HG02973 (cell line): Measurements from ENCODE around the gene BBS9.

Experiments
- ATAC-seq: cut with Tn5 transposase; IDR thresholded peaks from one replicate; pipeline ENCODE4 v1.9.1; 2021; ENCODE audit warnings: moderate library complexity; ENCODE audit not compliant: unreplicated experiment

The BBS9 gene

DNA sequence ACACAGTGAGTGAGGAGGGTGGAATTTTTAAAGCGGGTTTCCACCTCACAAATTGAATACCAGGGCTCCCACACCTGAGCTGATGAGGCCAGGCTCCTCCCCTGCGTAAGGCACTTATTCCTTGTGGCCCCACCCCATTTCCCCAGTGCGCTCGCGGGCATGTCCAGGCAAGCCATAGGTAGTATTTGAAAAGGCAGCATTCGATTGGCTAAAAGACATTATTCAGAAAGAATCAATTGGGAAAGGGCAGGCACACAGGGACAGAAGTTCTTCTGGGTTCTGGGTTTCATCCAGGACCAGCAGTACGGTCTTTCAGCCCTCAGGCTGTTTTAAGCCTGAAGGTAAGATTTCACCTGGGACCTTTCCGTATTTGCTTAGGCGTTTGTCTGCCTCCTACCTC is 222.3 kb downstream of the BBS9 start:
- ATAC-seq, result no peak

DNA sequence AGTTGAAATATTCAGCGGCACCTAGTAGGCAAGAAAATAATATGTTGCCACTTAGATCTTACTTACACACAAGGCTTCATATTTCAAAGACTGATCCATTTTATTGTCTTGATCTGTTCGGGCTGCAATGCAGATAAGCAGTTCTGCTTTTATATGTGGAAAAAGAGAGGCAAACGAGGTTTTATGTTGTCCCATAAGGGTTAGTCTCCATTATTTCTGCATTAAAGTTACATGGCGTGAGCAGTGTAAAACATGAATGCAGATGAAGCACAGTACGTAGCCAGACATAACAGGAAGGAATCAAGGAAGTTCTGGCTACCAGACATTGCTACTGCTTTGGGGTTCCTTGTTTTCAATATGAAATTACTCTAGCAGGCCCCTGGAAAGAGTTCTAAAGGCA is 224.8 kb downstream of the BBS9 start:
- no peak for ATAC-seq

DNA sequence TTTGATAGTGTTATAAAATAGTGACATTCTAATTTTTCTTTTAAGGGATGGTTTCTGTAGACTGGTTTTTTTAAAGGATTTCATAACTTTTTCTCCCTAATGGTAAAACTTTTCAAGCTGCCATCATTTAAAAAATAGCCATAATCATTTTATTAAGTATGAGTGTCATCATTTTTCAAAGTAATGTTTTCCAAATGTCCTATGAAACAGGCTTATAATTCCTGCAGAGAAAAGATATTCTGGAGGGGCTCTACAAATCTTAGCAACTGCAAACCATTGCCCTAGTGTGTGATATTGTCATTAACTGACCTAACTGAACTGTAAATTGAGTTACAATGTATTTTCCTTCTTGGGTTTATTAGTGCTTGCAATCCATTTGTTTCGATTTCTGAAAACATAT is 226.0 kb downstream of the BBS9 start:
- ATAC-seq, result no peak

DNA sequence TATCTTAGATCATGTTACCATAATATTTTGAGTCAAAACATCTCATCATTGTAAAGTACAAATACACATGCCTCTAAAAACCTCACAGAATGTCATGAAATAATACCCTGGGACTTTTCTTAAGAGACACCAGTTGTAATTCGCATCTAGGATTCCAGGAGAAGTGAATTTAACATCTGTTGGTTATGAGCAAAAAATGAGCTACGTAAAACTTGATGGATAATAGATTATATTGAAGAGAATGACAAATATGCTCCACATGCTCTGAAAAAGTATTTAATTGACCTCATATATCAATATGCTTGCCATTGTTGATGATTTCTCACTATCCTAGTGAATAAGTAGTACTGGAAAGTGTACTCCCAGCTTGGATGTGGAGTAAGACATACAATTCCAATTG is 227.0 kb downstream of the BBS9 start:
- no peak for ATAC-seq

DNA sequence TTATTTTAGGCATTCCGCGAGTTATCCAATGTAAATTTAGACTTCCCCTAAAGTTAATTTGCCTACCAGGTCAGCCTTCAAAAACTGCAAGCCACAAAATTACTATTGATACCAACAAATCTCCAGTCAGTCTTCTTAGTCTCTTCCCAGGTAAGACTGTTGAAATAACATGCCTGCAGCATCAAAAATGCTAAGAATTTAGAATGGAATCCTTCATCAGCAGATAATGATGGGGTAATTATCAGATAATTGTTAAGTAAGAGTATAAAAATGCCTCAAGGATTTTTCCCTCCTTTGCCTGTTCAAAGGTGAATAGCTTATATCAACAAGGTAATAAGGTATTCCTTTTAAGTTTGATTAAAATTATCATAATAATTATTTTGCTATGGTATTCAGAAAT is 228.5 kb downstream of the BBS9 start:
- ATAC-seq, result no peak

DNA sequence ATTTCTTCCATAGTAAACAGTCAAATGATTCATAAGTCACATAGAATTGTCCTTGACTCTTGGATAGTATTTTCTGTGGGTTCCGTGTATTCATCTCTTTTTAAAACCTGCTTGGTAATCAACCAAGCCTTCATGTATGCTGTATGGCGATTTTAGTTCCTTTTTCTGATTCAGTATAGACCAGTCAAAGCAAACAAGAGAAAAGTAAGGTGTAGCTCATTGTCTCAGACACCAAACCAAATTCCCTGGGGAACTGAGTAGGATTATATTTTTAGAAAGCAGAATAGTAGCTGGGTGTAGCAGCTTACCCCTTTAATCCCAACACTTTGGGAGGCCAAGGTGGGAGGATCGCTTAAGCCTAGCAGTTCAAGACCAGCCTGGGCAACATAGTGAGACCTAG is 240.5 kb downstream of the BBS9 start:
- no peak for ATAC-seq

DNA sequence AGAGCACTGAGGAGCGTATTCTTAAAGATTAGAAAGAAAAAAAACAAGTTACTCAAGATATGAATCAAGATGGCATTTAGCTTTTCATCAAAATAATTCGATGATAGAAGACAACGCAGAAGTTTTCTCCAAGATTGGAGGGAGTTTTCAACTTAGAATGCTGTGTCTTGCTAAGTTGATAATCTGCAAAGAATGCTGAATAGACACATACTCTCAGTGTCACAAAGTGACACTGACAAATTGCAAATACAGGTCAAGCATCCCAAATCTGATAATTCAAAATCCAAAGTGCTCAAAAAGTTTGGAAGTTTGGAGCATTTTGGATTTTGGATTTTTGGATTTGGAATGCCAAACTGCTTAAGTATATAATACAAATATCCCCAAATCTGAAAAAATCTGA is 243.8 kb downstream of the BBS9 start:
- ATAC-seq, result no peak

DNA sequence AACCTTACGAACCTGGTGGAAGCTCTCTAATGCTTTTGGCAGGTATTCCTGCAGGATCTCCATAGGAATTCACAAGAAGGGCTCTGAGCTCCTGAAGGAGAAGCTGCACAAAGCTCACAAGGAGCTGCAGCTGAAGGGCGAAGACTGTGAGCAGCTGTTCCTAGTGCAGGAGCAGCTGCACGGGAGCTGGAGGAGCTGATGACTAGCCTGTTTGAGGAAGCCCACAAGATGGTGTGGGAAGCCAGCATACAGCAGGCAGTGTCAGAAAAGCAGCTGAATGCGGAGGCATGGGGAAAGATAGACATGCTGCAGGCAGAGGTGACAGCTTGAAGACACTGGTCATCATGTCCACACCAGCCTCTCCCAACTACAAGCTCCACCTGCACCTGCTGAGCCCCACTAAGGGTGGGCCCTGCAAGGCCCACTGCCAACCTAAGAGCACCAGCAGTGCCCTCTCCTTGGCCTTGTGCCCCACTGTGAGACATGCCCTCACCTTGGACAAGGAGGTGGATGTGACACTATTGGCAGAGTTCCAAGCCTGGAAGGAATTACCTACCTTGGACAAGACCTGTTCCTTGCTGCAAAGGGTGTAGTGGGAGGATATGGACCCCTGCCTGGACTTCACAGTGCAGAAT is 250.6 kb downstream of the BBS9 start:
- ATAC-seq, result no peak

DNA sequence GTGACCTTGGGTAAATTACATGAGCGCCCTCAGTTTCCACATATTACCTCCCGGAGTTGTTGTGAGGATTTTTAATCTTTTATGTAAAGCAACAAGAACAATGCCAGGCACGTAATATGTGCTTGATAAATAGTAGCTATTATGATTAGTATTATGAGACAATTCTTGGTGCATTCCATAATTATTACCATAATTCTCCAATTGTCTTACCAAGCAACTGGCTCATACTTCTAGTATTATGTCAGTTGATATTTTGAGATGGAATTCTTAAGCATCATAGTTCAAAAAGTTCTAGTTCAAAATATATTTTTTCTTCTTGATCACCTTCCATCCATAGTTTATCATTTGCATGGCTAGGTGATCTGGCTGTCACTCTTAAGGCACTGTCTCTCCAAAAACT is 259.0 kb downstream of the BBS9 start:
- ATAC-seq, result no peak

DNA sequence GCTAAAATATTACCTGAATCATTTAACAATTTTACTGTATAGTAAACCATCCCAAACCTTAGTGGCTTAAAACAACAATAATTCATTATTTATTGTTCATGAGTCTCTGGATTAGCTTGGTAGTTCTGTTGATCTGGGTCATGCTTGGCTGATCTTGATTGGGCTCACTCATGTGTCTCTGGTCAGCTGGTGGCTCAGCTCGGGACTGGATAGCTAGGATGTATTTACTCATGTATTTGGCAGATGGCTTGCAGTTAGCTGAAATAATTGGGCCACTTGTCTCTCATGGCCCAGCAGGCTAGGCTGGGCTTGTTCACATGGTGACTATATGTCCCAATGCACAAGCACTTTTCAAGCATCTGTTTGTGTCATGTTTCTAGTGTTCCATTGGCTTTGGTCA is 262.8 kb downstream of the BBS9 start:
- ATAC-seq, result no peak

DNA sequence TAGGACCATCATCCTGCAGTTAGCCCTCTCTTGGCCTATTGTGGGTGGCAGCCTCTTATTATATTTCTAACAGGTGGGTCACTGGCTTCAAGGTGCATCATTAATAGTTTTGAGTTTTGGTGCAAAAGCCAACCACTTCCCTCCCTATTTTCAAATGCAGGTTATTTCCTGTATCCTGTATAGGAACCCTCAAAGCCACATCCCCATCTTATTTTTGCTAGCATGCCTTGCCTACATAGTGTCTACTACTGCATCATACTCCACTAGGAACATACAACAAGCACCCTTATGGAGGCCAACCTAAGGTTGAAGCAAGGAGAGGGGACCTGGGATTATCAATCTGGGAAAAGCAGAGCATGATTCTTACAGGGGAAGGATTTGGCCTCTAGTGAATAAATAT is 264.4 kb downstream of the BBS9 start:
- ATAC-seq, result no peak

DNA sequence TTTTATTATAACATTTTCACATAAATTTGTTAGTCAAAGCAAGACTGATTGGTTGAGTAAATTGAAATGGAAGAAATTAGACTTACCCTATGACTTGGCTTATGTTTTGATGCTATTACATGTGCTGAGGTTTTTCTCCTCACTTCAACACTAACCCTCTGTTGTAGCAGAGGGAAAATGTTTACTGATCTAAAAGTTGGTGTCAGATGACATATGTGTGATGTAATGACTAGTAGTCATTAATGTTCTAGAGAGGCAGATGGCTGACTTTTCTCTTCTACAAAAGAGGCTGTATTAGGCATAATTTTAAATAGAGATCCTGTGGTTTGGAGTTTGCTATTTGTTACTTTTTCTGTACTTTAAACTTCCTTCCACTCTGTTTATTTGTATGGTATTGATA is 266.0 kb downstream of the BBS9 start:
- no peak for ATAC-seq

DNA sequence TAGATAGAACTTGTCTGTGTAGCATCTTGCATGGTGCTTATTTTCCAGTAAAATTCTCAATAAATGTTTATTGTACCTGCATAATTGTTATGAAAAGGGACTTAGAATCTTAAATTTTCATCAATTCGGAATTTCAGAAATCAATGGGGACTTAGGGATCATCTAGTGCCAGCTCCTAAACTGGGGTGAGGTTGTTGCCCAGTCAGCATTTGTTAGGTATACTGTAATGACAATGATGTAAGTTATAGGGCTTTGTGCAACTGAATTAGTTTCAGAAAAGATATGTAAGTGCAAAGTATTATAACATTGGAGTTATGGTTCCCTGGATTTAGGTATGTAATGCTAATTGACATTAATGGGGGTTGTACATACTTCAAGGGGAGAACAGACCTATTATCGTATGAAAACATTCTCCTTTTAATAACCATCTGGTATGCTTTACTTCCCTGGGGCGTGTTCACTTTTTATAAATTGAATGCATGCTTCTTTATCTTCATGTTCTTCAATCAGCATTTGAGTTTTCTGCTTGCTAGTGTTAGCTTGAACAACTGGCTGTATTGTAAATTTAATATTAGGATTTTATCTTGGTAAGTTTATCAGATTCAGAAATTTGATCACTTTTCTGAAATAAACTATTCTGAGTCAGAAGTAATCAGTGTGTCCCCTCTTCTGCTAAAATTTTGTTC is 270.3 kb downstream of the BBS9 start:
- ATAC-seq, result no peak

DNA sequence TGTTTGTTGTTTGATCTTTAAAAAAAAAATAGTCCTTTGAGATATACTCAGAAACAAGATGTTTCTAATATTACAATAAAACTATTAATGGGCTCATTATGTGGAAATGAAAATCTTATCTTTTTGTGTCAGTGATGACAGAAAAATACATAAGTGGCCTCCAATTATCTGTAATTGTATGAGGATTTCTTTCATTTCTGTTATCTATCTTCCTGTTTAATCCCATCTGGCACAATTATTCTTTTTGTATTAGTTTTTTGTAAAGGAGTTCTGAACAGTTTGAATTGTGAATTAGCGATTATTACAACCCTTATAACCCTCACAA is 270.8 kb downstream of the BBS9 start:
- no peak for ATAC-seq

DNA sequence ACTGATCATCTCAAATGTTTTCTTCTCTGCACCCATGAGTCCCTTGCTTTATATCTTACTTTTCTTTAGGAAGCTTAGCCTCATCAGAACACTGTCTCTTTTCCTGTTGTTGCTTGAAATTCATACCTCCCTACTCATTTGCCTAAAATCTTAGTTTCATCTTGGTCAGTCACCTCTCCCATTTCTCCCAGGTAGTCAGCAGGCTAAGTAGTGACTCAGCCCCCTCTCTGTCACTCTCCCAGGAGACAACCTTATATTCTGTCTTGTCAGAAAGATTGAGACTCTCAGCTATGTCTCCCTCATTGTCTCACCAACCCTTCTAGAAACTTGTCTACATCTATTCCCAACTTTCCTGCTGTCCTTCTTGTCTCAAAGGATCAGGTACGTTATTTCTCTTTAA is 280.9 kb downstream of the BBS9 start:
- no peak for ATAC-seq

DNA sequence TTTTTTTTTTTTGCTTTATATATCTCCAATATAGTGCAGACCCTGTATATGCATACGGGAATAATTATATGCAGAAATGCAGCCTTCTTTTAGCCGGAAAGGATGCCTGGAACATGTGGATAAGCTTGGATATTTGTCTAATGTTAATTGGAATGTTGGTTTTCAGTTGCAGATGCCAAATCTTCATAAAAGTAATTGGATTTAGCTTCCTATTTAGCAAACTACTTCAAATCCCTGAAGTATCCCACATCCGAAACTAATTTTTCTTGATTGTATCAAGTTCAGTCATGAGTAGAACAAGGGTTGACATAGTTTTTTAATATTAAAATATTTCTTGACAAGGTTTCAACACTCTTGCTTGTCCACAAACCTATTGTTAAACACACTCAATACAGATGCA is 281.7 kb downstream of the BBS9 start:
- ATAC-seq, result no peak

DNA sequence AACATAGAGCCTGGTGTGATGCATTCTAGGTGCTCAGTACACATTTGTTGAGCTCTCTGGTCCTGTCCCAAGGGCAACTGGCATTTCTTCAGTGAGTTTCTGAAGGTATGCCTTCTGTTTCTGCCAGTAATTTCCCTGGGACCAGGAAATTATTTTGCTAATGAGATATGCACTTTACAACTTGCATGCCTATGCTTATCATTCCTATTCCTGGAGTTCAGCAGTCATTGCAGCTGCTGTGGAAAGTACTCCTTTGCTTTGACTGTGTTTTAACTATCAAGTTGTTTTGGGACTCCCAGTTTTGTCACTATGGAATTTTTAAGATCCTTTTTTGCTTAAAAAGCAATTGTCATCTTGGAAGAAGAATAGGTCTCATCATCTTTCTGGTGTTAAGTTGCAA is 283.0 kb downstream of the BBS9 start:
- ATAC-seq, result no peak

DNA sequence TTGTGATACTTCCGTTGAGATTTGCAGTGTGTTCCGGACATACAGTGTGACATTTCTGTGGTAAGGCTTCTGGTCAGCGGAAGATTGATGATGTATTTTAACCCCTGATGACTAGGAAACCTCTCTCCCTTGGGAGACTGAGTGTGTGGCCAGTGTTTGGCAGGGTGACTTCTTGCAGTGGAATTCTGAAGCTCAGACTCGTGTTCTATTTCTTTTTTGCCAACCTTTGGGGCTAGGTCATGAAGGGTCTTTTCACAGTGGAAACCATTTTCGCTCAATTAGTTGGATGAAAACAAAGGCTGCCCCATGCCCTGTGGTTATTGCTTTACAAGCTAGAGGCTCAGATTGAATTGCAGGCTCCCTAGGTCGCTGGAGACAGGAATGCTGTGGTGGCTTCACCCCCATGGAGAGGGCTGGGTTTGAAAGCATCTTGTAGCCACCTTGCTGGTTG is 288.9 kb downstream of the BBS9 start:
- no peak for ATAC-seq

DNA sequence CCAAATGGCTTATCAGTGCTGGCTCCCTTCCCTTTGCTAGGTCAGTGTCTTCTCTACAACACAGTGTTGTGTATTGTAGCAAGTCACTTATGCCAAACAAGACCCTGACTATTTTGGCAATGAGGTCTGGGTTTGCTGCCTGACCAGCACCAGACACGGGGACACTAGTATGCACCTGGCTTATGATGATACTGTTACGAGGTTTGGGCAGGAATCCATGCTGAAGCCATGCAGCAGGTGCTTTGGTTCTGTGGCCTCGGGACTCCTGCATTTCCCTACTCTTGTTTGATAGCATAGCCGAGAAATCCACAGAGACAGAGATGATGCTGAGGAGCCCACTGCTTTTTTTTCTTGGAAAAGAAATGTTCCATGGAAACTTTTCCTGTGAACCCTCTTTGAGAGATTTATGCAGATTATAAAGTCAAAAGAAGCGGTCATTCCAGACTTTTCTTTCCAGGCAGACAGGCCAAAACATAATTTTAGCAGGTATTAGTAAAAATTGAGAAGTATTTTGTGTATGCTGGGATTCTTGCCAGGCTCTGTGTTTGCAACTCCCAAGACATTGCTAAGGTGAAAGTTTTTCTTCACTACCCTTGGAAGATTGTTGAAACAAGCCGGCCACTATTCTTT is 291.1 kb downstream of the BBS9 start:
- no peak for ATAC-seq

DNA sequence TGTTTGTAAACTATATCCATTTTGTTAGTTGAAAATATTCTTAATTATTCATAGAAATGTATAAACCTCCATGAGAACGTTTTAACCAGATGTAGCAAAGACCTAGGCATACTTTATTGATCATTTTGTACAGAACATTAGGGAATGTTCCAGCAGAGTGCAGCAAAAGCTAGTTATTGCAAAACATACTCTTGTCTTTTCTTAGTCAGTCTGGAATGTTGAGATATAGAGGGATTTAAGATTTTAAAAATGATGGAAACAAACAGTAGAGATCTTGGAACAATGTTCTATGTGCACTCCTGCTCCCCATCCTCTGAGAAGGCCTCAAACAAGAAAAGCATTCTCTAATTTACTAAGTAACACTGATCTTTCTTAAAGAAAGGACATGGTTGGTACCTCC is 292.1 kb downstream of the BBS9 start:
- no peak for ATAC-seq

DNA sequence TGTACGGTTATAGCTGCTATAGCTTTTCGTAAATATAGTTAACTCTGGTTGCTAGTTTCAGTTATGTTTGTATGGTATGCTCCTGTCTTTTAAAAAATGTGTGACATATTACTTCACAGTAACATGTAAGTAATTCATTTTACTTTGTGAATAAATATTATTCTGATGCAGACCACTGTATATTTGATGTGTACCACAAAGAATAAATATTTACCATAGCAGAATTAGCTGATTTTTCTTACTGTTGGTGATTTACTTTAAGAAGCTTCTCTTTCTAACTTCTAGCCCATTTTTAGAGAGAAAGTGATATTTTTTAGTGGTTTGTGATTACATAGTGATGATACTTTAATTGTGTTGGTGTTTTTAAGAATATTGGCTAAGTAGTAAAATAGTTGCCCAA is 292.8 kb downstream of the BBS9 start:
- no peak for ATAC-seq

DNA sequence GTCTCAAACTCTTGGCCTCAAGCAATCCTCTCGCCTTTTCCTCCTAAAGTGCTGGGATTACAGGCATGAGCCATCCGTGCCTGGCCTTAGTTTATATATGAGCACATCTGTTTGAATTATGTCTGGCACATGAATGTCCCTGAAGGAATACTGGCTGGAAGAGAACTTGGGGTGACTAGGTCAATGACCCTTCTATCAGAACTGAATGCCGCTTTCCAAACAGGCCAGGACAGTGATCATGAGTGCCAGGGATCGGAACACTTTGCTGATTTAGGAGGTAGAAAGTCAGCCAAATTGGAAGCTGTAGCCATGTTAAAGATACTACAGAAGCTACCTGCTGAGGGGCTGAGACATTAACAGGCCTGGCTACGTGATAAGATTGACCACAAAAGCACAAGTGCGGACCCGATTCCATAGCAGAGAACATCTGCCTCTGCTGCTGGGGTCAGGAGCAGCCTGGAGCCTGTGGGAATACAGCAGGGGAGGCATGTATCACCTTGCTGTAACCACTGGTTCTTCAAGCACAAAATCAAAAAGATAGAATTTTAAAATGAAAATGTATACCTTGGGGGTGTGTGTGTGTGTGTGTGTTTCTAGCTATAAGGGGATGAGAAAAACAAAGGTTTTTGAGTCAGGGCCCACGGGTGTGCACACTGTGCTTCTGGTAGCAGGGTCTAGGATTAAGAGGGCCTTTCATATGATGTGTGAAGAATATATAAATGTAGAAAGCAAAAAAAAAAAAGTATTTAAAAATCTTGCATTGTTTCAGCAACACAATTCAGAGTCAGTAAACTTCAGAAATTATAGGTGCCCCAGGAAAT is 293.7 kb downstream of the BBS9 start:
- peak; percentile 35 for ATAC-seq
